Cardiac muscle cell (in vitro differentiated cells and primary cell): Measurements from ENCODE around the gene NIPA2. TPM values are rescaled to one million over a fixed set of nuclear protein-coding genes. Genes with fewer than 3 reads are reported as not detected.

ENCODE experiments used
- DNase-seq, 2 donors: peaks; one replicate each; pipeline versions ENCODE4 v3.0.0 to v3.0.0-alpha.2; 2010 to 2017; ENCODE audit warnings: low read depth in 1 of 2, low spot score in 1 of 2
- H3K27ac ChIP-seq: fragments of 200-600 bp; sonication (generic); 2 replicates; pipeline ENCODE4 v1.5.1; 2016
- H3K27me3 ChIP-seq: fragments of 200-600 bp; sonication (generic); 2 replicates; pipeline ENCODE4 v1.6.0; 2016; ENCODE audit warnings: control low read depth
- H3K36me3 ChIP-seq: fragments of 200-600 bp; sonication (generic); 2 replicates; pipeline ENCODE4 v1.5.1; 2016; ENCODE audit warnings: control low read depth
- H3K4me1 ChIP-seq: fragments of 200-600 bp; sonication (generic); 2 replicates; pipeline ENCODE4 v1.8.1; 2017; ENCODE audit warnings: low read depth, mild to moderate bottlenecking, mixed run types
- H3K4me3 ChIP-seq: fragments of 200-600 bp; sonication (generic); 2 replicates; pipeline ENCODE4 v1.5.1; 2016; ENCODE audit warnings: mild to moderate bottlenecking
- H3K9me3 ChIP-seq: fragments of 200-600 bp; sonication (generic); 2 replicates; pipeline ENCODE4 v1.5.1; 2017; ENCODE audit warnings: low read depth, mild to moderate bottlenecking, control low read depth
- CTCF ChIP-seq: IDR thresholded peaks from 2 replicates; pipeline ENCODE4 v1.5.1; 2012; ENCODE audit warnings: low read depth, mild to moderate bottlenecking, low read length
- polyA plus RNA-seq: library from polyadenylated mRNA; unstranded; fragments of >200 nt; fragmentation: Nextera tagmentation; extraction: Ambion mirVana; gene quantifications from 2 replicates; pipeline ENCODE4 v1.2.1, GENCODE V29; 2016
- total RNA-seq: library from RNA; depleted of rRNA; stranded (reverse); fragments of >200 nt; gene quantifications from 2 replicates; pipeline ENCODE4 v1.2.3, GENCODE V29; 2016

NIPA2 gene
- total RNA-seq, result 49.8 and 80.7 TPM in 2 replicates
- polyA plus RNA-seq, result 58.0 and 64.2 TPM in 2 replicates

GRCh38 chr15:22838292-22839042 lies at the start of gene NIPA2:
Gene NIPA2, plus strand, starts transcription at chr15:22838666. Its CDS starts 13,066 bp downstream, at chr15:22851732.
- peaks cover 7% of the 10 kb centered on the region for H3K4me1 ChIP-seq
- peak; percentile 99 for DNase-seq
- peak within 1 kb of the TSS; percentile 95 for H3K27ac ChIP-seq
- peak within 1 kb of the TSS; percentile 81 for H3K4me3 ChIP-seq
- no peaks in the 10 kb centered on the region for H3K27me3 ChIP-seq
- no peak for TF ChIP-seq CTCF
- no peaks in the 10 kb centered on the region for H3K9me3 ChIP-seq
- no peaks in the 10 kb centered on the region for H3K36me3 ChIP-seq

- no peak for TF ChIP-seq CTCF
- no peak for DNase-seq
- no peaks in the 10 kb centered on the region for H3K27me3 ChIP-seq
- no peaks in the 10 kb centered on the region for H3K36me3 ChIP-seq
- H3K4me3 ChIP-seq, result no peak overlapping the region
- H3K27ac ChIP-seq, result no peak overlapping the region
- H3K4me1 ChIP-seq, result no peaks in the 10 kb centered on the region
- H3K9me3 ChIP-seq, result no peaks in the 10 kb centered on the region
These were observed 44.4 kb upstream of the NIPA2 start for GRCh38 chr15:22794063-22794462.

GRCh38 chr15:22794621-22795167 lies 43.8 kb upstream of the NIPA2 start:
- no peak for DNase-seq
- TF ChIP-seq CTCF, result no peak
- H3K27me3 ChIP-seq, result no peaks in the 10 kb centered on the region

GRCh38 chr15:22795206-22796063 lies 43.0 kb upstream of the NIPA2 start:
- Histone ChIP-seq H3K4me3 (no peak overlapping the region), H3K36me3 (no peaks in the 10 kb centered on the region), H3K27me3 (no peaks in the 10 kb centered on the region), H3K9me3 (no peaks in the 10 kb centered on the region), H3K27ac (no peak overlapping the region), H3K4me1 (no peaks in the 10 kb centered on the region)
- no peak for DNase-seq
- no peak for TF ChIP-seq CTCF

More at GRCh38 chr15:22794621-22795167, 43.8 kb upstream of the NIPA2 start:
- no peaks in the 10 kb centered on the region for H3K36me3 ChIP-seq
- H3K9me3 ChIP-seq, result no peaks in the 10 kb centered on the region
- no peak overlapping the region for H3K4me3 ChIP-seq
- no peak overlapping the region for H3K27ac ChIP-seq
- H3K4me1 ChIP-seq, result no peaks in the 10 kb centered on the region

- Histone ChIP-seq H3K4me1 (no peaks in the 10 kb centered on the region), H3K27ac (no peak overlapping the region), H3K4me3 (no peak overlapping the region), H3K27me3 (no peaks in the 10 kb centered on the region), H3K9me3 (no peaks in the 10 kb centered on the region), H3K36me3 (no peaks in the 10 kb centered on the region)
- DNase-seq, result no peak
- TF ChIP-seq CTCF, result no peak
These were observed 42.4 kb upstream of the NIPA2 start for GRCh38 chr15:22796079-22796478.
